NCI-H345 (cell line): ENCODE measurements around the gene SYTL3.

ENCODE experiments used
- DNase-seq: peaks from one replicate; lab custom pipeline; 2025; lab: John Stamatoyannopoulos, UW

Gene SYTL3

DNA sequence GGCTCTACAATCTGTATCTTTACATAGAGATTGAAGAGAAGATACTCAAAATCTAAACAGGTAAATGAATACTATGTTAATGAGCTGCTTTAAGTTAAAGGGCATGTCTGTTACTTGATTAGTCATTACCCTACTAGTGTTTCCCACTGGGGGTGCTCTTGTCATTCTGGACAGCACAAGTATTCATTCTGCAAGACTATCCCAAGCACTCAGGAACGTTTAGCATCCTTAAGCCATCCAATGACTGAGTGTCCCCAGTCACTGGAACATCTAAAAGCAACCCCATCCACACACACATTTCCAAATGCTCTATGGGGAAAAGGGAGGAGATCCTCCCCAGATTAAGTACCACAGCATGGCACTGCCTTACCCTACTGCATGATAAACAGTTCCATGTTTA is 143.6 kb downstream of the SYTL3 start:
- no peak for DNase-seq

DNA sequence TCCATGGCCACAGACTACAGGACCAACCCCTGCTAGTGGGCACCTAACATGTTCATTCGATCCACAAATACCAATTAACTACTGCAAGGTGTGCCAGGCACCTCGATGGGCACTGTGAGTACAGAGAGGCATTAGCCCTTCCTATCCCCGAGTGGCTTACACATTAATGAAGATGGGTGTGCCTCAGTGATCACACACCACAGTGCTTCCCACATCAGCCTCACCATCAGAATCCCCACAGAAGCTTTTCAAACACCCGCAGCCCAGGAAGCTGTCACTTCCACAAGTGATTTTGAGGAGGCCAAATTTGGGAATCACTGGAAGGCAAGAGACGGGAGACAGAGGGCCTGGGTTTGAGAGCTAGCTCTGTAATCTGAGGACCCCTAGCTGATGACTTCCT is 145.7 kb downstream of the SYTL3 start:
- no peak for DNase-seq

DNA sequence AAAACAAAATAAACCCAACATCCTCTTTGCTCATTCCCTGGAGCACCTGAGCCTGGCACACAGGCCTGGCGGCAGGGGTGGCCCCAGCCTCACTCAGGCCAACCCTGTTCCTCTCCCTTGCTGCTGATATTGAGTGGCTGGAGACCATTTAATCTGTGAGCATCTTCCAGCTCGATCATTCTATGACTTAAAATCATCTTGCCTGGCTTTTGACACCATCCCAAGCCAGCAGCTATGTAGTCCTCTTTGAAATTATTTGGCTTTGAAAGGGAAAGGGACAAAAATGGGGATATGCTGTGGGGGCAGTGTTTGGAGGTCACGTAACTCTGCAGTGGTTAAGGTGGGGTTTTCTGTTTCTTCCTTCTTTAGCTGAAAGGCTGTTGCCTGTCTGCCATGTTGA is 146.5 kb downstream of the SYTL3 start:
- DNase-seq, result no peak

DNA sequence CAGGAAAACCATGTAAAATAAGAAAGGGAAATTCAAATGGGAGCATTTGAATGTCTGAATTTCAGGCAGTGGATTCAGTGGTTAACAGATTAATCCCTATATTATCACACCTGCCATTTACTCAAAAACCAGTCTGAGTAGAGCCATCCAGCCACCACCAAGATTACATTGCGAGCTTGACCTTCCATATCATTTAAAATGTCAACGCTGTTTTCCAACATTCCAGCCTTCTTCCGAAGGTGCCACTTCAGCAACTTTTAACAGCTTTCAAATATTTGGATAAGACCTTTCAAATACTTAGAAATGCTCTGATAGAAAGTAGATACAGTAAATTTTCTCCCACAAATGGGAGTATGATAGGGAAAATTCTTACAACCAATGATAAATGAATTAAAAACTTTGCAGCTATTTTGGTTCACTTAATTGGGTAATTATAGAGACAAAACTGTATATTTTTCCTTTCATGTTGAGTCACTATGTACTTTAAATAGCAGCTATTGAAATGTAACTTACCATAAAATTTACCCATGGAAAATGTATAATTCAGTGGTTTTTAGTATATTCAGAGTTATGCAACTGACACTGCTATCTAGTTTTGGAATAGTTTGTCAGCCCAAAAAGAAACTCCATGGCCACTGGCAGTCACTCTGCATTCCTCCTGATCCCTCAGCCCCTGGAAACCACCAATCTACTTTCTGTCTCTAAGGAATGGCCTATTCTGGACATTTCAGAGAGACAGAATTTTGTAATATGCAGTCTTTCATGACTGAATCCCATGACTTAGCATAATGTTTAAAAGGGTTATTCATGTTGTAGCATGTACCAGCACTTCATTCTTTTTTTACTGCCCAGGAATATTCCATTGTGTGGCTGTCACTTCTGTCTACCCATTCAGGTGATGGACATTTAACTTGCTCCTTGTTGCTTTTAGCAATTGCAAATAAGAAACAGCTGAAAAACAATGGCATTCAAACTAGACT is 147.8 kb downstream of the SYTL3 start:
- DNase-seq, result no peak

DNA sequence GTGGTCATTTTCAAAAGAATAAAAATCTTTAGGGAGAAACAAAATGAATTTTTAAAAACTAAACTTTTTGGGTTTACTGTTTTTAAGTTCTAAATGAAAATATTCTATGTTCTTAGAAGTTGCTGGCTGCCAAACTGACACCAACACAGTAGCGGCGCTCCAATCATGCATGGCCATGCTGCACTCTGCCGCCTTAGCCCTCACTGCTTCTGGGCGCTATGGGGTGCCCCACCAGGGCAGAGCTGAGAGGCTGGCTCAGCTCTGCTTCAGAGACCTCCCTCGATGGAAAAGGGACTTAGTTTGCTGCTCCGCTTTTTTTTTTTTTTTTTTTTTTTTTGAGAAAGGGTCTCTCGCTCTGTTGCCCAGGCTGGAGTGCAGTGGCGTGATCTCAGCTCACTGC is 148.5 kb downstream of the SYTL3 start:
- no peak for DNase-seq

DNA sequence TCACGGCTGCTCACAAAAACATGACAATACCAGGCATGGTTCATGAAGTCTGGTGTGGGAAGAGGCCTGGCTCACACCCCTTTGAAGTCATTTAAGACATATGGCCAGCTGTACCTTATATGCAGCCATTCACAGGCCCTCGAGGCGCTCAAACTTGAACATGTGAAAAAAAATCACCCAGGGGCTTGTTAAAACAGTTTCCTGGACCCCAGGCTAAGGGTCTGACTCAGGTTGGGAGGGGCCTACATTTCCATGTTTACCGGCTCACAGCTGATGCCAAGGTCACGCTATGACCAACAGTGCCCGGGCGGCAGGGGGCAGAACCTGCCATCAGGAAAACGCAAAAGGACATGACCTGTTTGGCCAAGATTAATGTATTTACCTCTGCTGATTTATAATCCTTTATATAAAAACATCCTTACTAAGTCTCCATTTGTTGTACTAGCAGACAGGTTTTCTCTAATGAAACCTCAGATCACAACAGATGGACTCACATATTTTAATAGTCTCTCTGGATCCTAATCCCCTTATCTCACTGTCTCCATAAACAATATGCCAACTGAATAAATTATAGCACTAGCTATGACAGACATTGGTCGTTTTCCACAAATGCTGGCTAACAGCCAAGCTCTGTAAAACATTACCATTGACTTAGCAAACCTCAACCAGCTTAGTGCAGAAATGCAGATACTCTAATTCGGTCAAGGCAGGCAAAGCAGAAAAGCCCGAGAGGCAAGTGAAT is 149.4 kb downstream of the SYTL3 start:
- DNase-seq, result peak; percentile 83

DNA sequence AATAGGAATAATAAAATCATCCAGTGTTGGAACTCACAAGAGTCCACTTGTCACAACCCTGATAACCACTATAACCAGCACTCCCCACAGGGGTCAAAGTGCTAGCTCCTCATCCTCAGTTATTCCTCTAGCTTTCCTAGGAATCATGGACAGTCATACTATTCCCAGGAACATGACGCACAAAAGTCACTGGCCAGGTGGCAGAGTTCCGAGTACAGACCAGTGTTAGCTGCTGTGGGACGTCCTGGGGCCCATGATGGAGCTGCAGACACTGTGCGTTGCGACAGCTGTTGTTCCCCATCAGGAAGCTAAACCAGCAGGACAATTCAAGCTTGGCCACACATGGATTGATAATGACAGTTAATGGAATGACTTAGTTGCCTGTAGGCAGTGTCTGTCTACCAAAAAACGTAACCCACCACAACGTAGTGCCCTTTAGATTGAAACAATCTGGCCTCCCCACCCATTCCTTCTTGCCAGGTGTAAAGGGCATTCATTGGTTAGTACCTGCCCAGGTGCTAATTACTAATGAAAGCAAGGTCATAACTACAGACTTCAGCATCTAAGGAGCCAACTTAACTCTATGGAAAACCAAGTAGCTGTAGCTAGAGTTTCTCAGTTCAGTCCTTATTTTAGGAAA is 151.9 kb downstream of the SYTL3 start:
- no peak for DNase-seq

DNA sequence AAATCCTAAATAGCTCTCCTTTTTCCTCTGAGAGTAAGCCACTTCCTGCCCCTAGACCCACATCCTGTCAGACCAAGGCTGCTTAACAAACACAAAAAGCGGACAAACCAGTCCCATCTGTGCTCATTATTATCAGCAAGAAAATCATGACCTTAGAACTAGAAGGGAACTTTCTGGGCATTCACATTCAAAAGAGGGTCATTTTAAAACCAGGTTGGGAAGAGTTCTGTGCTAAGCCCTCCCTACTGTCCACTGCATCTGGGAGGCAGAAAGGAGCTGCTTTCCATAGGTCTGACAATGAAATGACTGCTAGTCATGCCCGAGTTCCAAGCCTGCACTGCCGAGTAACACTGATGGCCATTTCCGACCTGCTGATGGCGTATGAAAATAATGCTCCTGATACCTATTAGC is 153.9 kb downstream of the SYTL3 start:
- no peak for DNase-seq

DNA sequence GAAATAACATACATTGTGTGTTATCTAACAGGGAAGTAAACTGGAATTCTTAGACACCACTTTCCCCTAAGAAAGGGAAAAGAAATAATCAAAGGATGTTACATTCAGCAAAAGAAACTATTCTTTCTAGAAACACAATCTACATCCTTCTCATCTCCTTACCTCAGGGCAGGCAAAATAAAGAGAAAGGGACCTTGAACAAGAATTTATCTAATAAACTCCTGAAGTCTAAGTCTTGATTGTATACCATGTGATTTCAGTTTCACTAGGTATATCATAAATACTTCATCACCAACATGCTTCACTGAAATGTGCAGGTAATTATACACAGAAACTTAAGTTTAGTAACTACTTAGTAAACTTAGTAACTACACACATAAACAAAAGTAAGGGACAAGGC is 154.4 kb downstream of the SYTL3 start:
- no peak for DNase-seq

DNA sequence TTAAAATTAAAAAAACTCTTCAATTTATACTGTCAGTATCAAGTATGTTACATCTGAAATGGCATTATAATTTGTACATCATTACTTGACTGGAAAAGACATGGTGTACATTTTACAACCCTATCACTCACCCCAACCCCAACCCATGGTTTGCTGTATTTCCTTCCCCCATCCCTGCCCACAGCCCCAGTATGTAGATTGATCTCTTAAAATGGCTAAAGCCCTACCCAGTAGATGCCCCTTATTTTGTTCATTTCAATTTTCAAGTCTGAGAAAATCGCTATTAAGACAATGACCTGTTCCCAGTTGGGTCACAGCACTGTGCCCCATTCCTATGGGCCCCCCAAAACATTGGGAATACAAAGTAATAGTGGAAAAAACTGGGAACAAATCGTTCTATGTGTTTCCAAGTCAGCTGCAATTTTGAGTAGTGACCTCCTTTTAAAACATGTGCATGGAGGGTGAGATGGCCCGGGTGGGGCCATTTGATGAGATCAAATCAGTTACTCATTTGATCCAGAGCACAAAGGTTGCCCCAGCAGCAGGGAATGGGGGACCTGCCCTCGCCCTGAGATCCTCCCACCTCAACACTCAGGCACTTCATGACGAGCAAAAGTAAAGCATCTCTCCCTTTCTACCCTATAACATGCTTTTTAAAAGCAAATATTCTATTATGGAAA is 156.0 kb downstream of the SYTL3 start:
- no peak for DNase-seq

DNA sequence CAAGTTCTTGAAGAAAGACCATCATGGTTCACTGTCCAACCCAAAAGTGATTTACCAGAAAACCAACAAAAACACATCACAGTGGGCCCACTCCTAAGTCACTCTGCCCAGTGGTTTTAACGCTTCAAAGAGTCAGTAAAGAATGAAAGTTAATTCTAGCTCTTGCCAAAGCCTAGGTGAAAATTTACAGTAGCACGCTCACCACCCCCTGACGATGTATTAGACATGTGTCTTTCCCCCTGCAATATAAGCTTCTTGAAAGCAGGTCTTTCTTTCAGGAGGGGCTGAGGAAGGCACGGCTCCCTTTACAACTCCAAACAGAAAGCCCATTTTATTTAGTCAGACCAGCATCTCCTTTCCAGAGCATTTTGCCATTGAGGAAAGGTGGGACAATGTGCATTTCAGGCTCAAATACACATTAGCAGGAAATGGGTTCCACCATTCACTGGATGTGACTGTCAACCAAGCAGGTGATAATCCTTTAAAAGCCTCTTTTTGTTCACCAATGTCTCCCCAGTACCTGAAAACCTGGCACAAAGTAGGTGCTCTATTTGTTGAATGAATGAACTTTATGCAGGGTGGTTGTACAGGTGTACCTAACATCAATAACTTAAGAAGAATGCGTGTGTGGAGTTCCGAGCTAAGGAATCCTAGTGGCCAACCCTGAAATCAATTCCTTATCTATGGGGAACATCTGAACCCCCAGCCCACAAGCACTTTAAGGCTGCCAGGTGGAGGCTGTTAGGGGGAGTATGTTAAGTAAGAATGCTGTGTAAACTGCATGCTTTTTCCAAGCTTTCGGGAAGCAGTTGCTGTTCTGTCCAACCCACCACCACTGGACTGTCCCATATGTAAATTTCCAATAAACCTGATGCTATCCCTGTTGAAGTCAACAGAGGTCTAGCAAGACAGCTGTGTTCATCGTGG is 157.9 kb downstream of the SYTL3 start:
- DNase-seq, result no peak

DNA sequence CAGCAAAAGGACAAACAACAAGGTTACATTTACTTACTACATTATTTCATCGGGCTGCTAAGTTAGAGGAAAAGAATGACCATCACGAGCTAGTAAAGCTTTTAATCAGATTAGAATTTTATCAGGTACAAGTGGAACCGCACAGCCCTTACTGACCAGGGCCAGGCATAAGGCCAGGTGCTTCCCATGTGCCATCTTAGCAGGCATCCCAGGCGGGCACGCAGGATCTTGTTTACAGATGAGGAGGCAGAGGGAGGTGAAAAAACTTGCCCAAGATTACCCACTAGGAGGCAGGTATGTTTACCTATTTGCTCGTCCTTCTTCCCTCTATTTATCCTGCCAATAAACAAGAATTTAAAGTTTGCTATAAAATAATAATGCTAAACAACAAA is 158.6 kb downstream of the SYTL3 start:
- DNase-seq, result no peak

DNA sequence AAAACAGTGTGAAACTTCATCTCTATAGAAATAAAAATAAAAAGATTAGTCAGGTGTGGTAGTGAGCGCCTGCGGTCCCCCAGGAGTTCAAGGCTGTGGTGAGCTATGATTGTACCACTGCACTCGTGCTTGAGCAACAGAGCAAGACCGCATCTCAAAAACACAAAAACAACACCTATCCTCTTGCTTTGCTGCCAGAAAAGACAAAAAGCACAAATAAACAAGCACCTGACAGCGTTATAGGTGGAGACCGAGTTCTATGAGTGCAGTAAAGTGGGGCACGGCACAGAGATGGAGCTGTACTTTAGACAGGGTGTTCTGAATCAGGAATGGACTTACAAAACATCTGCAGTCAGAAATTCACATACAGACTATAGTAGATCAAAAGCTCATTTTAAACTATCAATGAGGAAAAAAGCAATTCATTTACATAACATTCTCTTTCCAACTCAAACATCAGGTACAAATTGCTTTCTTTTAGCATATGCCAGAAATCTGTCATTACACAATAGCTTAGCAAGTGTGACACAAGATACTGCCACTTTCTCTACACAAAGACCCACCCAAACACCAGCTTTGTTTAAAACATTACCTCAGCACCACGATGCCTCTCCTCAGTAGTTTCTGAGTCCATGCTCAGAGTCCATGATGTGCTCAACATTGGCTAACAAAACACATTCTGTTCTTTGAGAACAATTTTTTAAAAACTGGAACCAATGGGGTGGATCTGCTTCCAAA is 159.3 kb downstream of the SYTL3 start:
- DNase-seq, result peak; percentile 41

DNA sequence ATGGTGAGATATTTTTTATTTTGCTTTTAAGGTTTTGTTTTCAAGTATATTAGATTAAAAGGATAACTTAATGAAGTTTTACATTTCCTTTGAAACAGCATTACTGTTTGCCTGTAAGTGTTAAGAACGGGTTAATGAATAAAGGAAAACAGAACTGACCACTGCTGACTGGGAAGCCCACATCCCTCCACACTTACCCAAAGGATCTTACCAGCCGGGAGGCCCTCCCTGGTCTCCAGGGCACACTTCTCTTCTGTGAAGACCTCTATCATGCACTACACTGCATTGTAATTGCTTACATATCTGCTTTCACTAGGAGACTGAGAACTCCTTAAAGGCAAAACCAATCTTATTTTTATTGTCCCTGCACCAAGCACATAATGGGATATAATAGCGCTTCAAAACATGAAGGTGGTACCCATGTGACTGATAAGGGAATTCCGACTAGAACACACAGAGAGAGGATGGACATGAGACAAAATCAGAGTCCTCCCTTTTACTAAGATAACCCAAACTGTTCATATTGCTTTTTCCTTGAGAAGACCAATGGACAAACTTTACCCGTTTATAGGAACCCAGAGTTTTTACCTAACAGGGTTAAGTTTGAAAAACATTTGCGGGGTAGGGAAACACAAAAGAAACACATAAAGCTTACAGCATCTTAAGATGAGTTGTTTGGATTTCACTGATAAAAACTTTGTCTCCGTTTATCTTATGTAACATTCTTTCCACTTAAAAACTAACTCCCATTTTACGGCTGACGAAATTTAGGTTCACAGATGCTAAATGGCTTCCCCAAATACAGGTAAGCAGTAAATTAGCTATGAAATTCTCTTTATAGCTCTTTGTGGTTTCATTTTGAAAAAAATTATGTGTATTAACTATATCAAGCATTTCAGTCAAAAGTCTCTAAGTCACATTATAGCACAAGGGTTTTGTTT is 160.6 kb downstream of the SYTL3 start:
- DNase-seq, result no peak

DNA sequence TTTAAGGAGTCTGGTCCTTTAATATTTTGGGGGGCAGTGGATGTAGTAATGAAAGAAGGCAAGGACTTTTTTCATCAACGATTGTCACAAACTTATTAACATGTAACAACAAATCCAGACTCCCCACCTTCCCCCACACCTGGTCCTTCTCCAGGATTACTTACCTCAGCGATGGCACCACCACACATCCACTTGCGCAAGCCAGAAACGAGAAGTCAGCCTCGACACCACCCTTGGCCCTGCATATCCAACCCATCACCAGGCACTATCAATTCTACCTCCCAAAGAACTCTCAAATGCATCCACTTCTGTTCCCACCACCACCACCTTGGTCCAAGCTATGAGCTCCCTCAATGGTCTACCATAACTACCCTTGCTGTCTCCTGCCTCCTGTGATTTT is 162.8 kb downstream of the SYTL3 start:
- DNase-seq, result no peak

DNA sequence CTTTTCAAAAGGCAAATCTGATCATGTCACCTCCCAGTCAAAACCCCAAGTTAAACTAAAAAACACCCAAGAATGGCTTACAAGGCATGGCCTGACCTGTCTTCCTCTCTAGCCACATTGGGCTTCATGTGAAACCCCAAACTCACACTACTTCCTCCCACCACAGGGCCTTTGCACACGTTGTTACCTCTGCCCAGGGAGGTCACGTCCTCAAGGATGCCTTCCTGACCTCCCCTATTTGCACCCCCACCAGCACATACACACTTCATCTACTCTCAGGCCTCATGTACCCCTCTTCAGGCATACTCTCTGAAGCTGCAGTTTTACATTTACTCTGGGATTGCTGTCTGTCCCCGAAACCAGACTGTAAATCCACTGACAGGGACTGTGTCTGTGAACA is 163.2 kb downstream of the SYTL3 start:
- DNase-seq, result no peak
